Hepatocyte (in vitro differentiated cells): ENCODE measurements around the gene SLC38A9.

Experiments
- CTCF ChIP-seq: fragments of 200-600 bp; sonication (generic); IDR thresholded peaks from 2 replicates; pipeline ENCODE4 v1.5.1; 2016; ENCODE audit warnings: antibody characterized with exemption, mild to moderate bottlenecking; ENCODE audit not compliant: poor library complexity
- EZH2 ChIP-seq: fragments of 200-600 bp; sonication (generic); IDR thresholded peaks from 2 replicates; pipeline ENCODE4 v1.6.1; 2016; ENCODE audit warnings: antibody characterized with exemption, mild to moderate bottlenecking, borderline replicate concordance
- EZH2phosphoT487 ChIP-seq: fragments of 200-600 bp; sonication (generic); IDR thresholded peaks from one replicate; pipeline ENCODE4 v1.6.1; 2018; ENCODE audit warnings: antibody characterized with exemption, mild to moderate bottlenecking, low read depth, moderate library complexity; ENCODE audit not compliant: unreplicated experiment, severe bottlenecking

GRCh38 chr5:55623789-55624188 lies 88.3 kb downstream of the SLC38A9 start:
- no peak for TF ChIP-seq CTCF
- no peak for TF ChIP-seq EZH2
- TF ChIP-seq EZH2phosphoT487, result no peak
